DND-41 (cell line): ENCODE data around the gene CRYBB2.
A peak's percentile ranks its signal among the peaks of the same experiment; 100 is the strongest.

Experiments used
- ATAC-seq: fragments of 200-7000 bp; cut with Tn5 transposase; 3 replicates; pipeline ENCODE4 v1.9.1; 2021; ENCODE audit warnings: low read depth; ENCODE audit not compliant: insufficient read depth
- DNase-seq: peaks from one replicate; pipeline ENCODE4 v3.0.0-alpha.2; 2020
- H2AFZ ChIP-seq: 2 replicates; pipeline ENCODE4 v1.6.0; 2012; ENCODE audit warnings: low read depth, low read length
- H3K27ac ChIP-seq: 2 replicates; pipeline ENCODE4 v1.5.1; 2012; ENCODE audit warnings: low read length, inconsistent platforms
- H3K27me3 ChIP-seq: fragments of 200-600 bp; sonication (generic); 2 replicates; pipeline ENCODE4 v1.6.0; 2012; ENCODE audit warnings: low read length, mild to moderate bottlenecking, inconsistent platforms; ENCODE audit not compliant: insufficient read depth, poor library complexity
- H3K36me3 ChIP-seq: 2 replicates; pipeline ENCODE4 v1.5.1; 2012; ENCODE audit warnings: low read length, inconsistent platforms; ENCODE audit not compliant: insufficient read depth
- H3K4me1 ChIP-seq: 2 replicates; pipeline ENCODE4 v1.5.1; 2012; ENCODE audit warnings: mild to moderate bottlenecking, low read length; ENCODE audit not compliant: insufficient read depth
- H3K4me2 ChIP-seq: 2 replicates; pipeline ENCODE4 v1.6.0; 2012; ENCODE audit warnings: mild to moderate bottlenecking, moderate library complexity, low read length, inconsistent platforms; ENCODE audit not compliant: insufficient read depth
- H3K4me3 ChIP-seq, 2 experiments: fragments of 200-600 bp in 1 of 2; shearing (Covaris generic) in 1 of 2; 2 replicates each; pipeline ENCODE4 v1.5.1; 2012 to 2016; ENCODE audit warnings: inconsistent platforms in 2 of 2, low read length in 2 of 2, mild to moderate bottlenecking in 2 of 2, low read depth in 1 of 2, moderate library complexity in 1 of 2
- H3K79me2 ChIP-seq: 2 replicates; pipeline ENCODE4 v1.6.0; 2012; ENCODE audit warnings: low read length, inconsistent platforms; ENCODE audit not compliant: insufficient read depth
- H3K9ac ChIP-seq: 2 replicates; pipeline ENCODE4 v1.6.0; 2012; ENCODE audit warnings: low read depth, mild to moderate bottlenecking, inconsistent platforms, low read length, moderate library complexity
- H3K9me3 ChIP-seq: 2 replicates; pipeline ENCODE4 v1.5.1; 2012; ENCODE audit warnings: low read length, moderate library complexity, mild to moderate bottlenecking, inconsistent platforms; ENCODE audit not compliant: insufficient read depth, severe bottlenecking
- H4K20me1 ChIP-seq: 2 replicates; pipeline ENCODE4 v1.6.0; 2012; ENCODE audit warnings: low read length; ENCODE audit not compliant: insufficient read depth
- EZH2 ChIP-seq: IDR thresholded peaks from 3 replicates; pipeline ENCODE4 v1.6.1; 2012; ENCODE audit warnings: borderline replicate concordance, low read depth, mild to moderate bottlenecking, moderate library complexity, low read length, inconsistent platforms; ENCODE audit not compliant: severe bottlenecking
- TF ChIP-seq, protein P1 (sequence below): IDR thresholded peaks from 2 replicates; pipeline ENCODE4 v1.5.1; 2012; ENCODE audit warnings: borderline replicate concordance, low read length, moderate library complexity, mild to moderate bottlenecking; ENCODE audit not compliant: poor library complexity, severe bottlenecking; ENCODE audit errors: extremely low read depth

Gene CRYBB2, protein sequence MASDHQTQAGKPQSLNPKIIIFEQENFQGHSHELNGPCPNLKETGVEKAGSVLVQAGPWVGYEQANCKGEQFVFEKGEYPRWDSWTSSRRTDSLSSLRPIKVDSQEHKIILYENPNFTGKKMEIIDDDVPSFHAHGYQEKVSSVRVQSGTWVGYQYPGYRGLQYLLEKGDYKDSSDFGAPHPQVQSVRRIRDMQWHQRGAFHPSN

DNA sequence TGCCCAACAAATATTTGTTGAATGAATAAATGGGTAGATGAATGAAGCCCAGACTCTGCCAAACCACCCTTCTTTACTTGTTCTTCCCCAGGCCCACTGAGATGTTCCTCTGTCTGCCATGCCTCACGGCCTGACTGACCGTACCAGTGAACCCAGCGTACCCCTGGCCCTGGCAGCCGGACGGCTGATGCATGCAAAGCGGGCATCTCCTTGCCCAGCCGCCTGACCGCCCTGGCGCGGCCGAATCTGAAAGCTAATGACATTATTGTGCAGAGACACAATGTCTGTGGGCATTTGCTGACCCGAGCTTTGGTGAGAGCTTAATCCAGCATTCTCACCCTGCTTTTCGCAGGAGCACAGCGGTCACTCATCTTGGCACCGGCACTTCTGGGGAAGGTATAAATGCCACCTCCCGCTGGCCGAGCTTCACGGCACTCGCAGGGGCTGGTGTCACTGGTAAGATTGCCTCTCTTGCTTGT is at the start of gene CRYBB2:
Gene CRYBB2 (plus strand): TSS at position 429 of the 479 bp plus-strand sequence. CDS start 1,791 bp downstream, outside the sequence.
- H3K27me3 ChIP-seq: no peaks in the 10 kb centered on the region
- H3K27ac ChIP-seq: no peak within 1 kb of the TSS
- no peak within 1 kb of the TSS for H2AFZ ChIP-seq
- no peak within 1 kb of the TSS for H3K4me2 ChIP-seq
- H3K79me2 ChIP-seq: no peaks in the 10 kb centered on the region
- H3K9me3 ChIP-seq: no peaks in the 10 kb centered on the region
- DNase-seq (no peak), ATAC-seq (no peak)
- no peak within 1 kb of the TSS for H3K4me3 ChIP-seq
- H3K36me3 ChIP-seq: no peaks in the 10 kb centered on the region
- no peak within 1 kb of the TSS for H3K9ac ChIP-seq
- H3K4me1 ChIP-seq: no peaks in the 10 kb centered on the region
- TF ChIP-seq, protein P1, sequence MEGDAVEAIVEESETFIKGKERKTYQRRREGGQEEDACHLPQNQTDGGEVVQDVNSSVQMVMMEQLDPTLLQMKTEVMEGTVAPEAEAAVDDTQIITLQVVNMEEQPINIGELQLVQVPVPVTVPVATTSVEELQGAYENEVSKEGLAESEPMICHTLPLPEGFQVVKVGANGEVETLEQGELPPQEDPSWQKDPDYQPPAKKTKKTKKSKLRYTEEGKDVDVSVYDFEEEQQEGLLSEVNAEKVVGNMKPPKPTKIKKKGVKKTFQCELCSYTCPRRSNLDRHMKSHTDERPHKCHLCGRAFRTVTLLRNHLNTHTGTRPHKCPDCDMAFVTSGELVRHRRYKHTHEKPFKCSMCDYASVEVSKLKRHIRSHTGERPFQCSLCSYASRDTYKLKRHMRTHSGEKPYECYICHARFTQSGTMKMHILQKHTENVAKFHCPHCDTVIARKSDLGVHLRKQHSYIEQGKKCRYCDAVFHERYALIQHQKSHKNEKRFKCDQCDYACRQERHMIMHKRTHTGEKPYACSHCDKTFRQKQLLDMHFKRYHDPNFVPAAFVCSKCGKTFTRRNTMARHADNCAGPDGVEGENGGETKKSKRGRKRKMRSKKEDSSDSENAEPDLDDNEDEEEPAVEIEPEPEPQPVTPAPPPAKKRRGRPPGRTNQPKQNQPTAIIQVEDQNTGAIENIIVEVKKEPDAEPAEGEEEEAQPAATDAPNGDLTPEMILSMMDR: no peak
- H4K20me1 ChIP-seq: no peaks in the 10 kb centered on the region; the same call in 1 of the 2 replicates

GRCh38 chr22:25170426-25170980 is 48.9 kb upstream of the CRYBB2 start:
- no peak for DNase-seq
- H3K9me3 ChIP-seq: no peaks in the 10 kb centered on the region
- H3K36me3 ChIP-seq: no peaks in the 10 kb centered on the region
- no peak overlapping the region for H3K9ac ChIP-seq
- TF ChIP-seq EZH2: no peak
- TF ChIP-seq, protein P1: no peak
- no peak overlapping the region for H3K4me2 ChIP-seq
- H4K20me1 ChIP-seq: no peaks in the 10 kb centered on the region
- no peaks in the 10 kb centered on the region for H3K79me2 ChIP-seq
- peaks cover 6% of the 10 kb centered on the region for H3K27me3 ChIP-seq
- H3K4me1 ChIP-seq: no peaks in the 10 kb centered on the region
- no peak overlapping the region for H2AFZ ChIP-seq
- H3K4me3 ChIP-seq: no peak overlapping the region
- no peak for ATAC-seq
- H3K27ac ChIP-seq: no peak overlapping the region

DNA sequence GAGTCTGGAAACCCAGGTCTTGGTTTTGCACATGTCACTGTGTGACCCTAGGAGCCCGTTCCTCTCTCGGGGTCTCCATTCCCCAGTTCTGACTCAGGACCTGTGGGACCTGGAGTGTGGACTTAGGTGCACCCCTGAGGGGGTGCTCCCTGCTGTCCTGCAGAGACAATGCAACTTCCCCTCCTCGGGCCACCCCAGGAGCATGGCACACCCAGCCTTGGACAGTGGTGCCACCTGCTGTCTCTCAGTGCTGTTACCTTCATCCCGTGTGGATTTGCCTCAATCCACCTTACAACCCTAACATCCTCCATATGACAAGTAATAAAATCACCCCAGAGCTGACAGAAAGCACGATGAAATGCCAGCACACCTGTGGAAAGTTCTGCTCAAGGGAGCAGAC is 47.3 kb upstream of the CRYBB2 start:
- Histone ChIP-seq H3K4me3 (no peak overlapping the region), H3K27me3 (peaks cover under 1% of the 10 kb centered on the region), H3K4me1 (no peaks in the 10 kb centered on the region), H3K36me3 (no peaks in the 10 kb centered on the region), H3K9me3 (no peaks in the 10 kb centered on the region), H2AFZ (no peak overlapping the region), H4K20me1 (no peaks in the 10 kb centered on the region), H3K9ac (no peak overlapping the region), H3K79me2 (no peaks in the 10 kb centered on the region), H3K4me2 (no peak overlapping the region), H3K27ac (no peak overlapping the region)
- TF ChIP-seq, protein P1: peak; percentile 37
- TF ChIP-seq EZH2: no peak
- DNase-seq (no peak), ATAC-seq (no peak)
